ENCODE results near the gene OCIAD2.

Gene OCIAD2

DNA sequence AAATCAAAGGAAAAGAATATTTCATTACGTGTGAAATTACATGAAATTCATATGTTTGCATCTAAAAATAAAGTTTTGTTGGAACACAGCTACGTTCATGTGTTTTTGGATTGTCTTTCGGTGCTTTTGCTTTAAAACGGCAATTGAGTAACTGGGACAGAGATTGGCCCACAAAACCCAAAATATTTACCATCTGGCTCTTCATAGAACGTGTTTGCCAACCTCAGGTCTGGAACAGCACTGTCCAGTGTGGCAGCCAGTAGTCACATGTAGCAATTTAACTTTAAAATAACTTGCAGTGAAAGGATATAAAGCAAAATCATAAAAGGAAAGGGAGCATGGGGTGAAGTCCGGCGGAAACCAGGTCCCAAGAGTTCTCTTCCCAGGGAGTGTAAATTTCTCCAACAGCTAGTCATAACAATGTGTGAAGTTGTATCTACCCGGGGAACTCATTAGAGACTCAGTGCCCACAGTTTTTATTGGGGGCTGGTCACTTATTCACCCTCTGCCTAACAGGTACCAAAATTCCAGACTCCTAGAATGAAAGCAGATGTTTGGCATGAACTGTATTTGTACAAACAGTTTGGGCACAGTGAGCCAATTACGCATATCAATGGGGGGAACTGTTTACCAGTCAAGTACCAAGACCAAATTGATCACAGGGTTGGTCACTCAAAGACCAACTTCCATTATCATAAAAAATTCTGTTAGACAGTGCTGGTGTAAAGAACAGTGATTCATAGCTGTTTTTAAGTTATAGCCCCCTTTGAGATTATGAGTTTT is 65.3 kb downstream of the OCIAD2 start:
- Histone ChIP-seq H4K20me1 (ENCODE audit: insufficient read depth) (no peaks in the 10 kb centered on the region), H3K79me2 (ENCODE audit: insufficient read depth, low read depth) (no peaks in the 10 kb centered on the region; the same call in 1 of the 2 replicates), H3K9ac (no peak overlapping the region), H3K27ac (no peak overlapping the region), H3K4me1 (ENCODE audit: low read depth, poor library complexity, severe bottlenecking) (no peaks in the 10 kb centered on the region), H3K4me2 (no peak overlapping the region), H3K36me3 (ENCODE audit: insufficient read depth) (no peaks in the 10 kb centered on the region), H2AFZ (ENCODE audit: low read depth) (no peak overlapping the region), H3K27me3 (ENCODE audit: insufficient read depth, low read depth) (no peaks in the 10 kb centered on the region), H3K4me3 (IDR thresholded peaks at IDR 0.05; ENCODE audit: insufficient read depth, low read depth, low read length) (no peak overlapping the region)
- TF ChIP-seq, protein P1, sequence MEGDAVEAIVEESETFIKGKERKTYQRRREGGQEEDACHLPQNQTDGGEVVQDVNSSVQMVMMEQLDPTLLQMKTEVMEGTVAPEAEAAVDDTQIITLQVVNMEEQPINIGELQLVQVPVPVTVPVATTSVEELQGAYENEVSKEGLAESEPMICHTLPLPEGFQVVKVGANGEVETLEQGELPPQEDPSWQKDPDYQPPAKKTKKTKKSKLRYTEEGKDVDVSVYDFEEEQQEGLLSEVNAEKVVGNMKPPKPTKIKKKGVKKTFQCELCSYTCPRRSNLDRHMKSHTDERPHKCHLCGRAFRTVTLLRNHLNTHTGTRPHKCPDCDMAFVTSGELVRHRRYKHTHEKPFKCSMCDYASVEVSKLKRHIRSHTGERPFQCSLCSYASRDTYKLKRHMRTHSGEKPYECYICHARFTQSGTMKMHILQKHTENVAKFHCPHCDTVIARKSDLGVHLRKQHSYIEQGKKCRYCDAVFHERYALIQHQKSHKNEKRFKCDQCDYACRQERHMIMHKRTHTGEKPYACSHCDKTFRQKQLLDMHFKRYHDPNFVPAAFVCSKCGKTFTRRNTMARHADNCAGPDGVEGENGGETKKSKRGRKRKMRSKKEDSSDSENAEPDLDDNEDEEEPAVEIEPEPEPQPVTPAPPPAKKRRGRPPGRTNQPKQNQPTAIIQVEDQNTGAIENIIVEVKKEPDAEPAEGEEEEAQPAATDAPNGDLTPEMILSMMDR (conservative IDR thresholded peaks at IDR 0.05; ENCODE audit: low read depth, low read length), result no peak

DNA sequence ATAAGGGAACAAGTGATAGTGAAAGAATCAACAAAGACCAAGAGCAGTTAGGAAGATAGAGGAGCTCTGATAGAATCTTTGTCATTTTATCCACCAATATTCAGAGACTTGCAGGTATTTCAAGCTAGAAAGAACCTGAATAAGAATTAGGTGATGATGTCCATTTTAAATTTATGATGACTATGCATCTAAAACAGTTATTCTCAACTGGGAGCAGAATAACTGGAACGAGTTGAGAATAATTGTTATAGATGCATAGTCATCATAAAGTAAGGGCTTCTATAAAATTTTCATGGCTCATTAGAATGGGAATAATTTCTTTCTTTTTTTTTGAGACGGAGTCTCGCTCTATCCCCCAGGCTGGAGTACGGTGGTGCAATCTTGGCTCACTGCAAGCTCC is 69.9 kb downstream of the OCIAD2 start:
- H3K9ac ChIP-seq, result no peak overlapping the region
- peaks cover 15% of the 10 kb centered on the region for H3K4me1 ChIP-seq (ENCODE audit: low read depth, poor library complexity, severe bottlenecking)
- TF ChIP-seq, protein P1 (conservative IDR thresholded peaks at IDR 0.05; ENCODE audit: low read depth, low read length), result no peak
- H3K79me2 ChIP-seq (ENCODE audit: insufficient read depth, low read depth), result peaks cover 28% of the 10 kb centered on the region
- no peak overlapping the region for H3K4me2 ChIP-seq
- H3K4me3 ChIP-seq (IDR thresholded peaks at IDR 0.05; ENCODE audit: insufficient read depth, low read depth, low read length), result no peak overlapping the region
- H2AFZ ChIP-seq (ENCODE audit: low read depth), result no peak overlapping the region
- no peaks in the 10 kb centered on the region for H4K20me1 ChIP-seq (ENCODE audit: insufficient read depth)
- no peaks in the 10 kb centered on the region for H3K36me3 ChIP-seq (ENCODE audit: insufficient read depth)
- H3K27ac ChIP-seq, result no peak overlapping the region
- H3K27me3 ChIP-seq (ENCODE audit: insufficient read depth, low read depth), result no peaks in the 10 kb centered on the region

Measured in KMS-11 (cell line).